HUES48 (cell line): ENCODE data around the gene SDR9C7.
"Not testable (repeated sequence)": the region's sequence is repeated elsewhere in the genome, so short reads cannot be mapped to it uniquely, and the experiment has no call there.

Source experiments
- H3K27ac ChIP-seq: one replicate; pipeline ENCODE4 v1.7.0; 2013; ENCODE audit warnings: low read depth, low read length, inconsistent platforms
- H3K27me3 ChIP-seq: 2 replicates; pipeline ENCODE4 v1.6.1; 2013; ENCODE audit warnings: mild to moderate bottlenecking, low read length; ENCODE audit not compliant: control insufficient read depth, insufficient read depth
- H3K36me3 ChIP-seq: 2 replicates; pipeline ENCODE4 v1.6.1; 2013; ENCODE audit warnings: low read length; ENCODE audit not compliant: control insufficient read depth, insufficient read depth
- H3K4me1 ChIP-seq: 2 replicates; pipeline ENCODE4 v1.6.1; 2013; ENCODE audit warnings: mild to moderate bottlenecking, low read length; ENCODE audit not compliant: control insufficient read depth, insufficient read depth
- H3K4me3 ChIP-seq: 2 replicates; pipeline ENCODE4 v1.5.1; 2013; ENCODE audit warnings: mild to moderate bottlenecking, low read depth, low read length
- H3K9ac ChIP-seq: 2 replicates; pipeline ENCODE4 v1.6.1; 2013; ENCODE audit warnings: mild to moderate bottlenecking, low read depth, low read length, moderate library complexity
- H3K9me3 ChIP-seq: 2 replicates; pipeline ENCODE4 v1.6.1; 2013; ENCODE audit warnings: low read length; ENCODE audit not compliant: control insufficient read depth, insufficient read depth

SDR9C7 gene

GRCh38 chr12:56965997-56966642, 31.9 kb upstream of the SDR9C7 start:
- not testable (repeated sequence) for H3K9me3 ChIP-seq, H3K27me3 ChIP-seq, H3K4me3 ChIP-seq, H3K27ac ChIP-seq, H3K36me3 ChIP-seq, H3K4me1 ChIP-seq, H3K9ac ChIP-seq

GRCh38 chr12:56965124-56965523, 30.9 kb upstream of the SDR9C7 start:
- not testable (repeated sequence) for H3K9me3 ChIP-seq, H3K4me3 ChIP-seq, H3K4me1 ChIP-seq, H3K27me3 ChIP-seq, H3K36me3 ChIP-seq, H3K27ac ChIP-seq, H3K9ac ChIP-seq

- peaks cover 12% of the 10 kb centered on the region; the same call in 1 of the 2 replicates for H3K9me3 ChIP-seq
- not testable (repeated sequence) for H3K4me1 ChIP-seq, H3K27me3 ChIP-seq, H3K36me3 ChIP-seq, H3K27ac ChIP-seq, H3K4me3 ChIP-seq, H3K9ac ChIP-seq
Measured at GRCh38 chr12:56963557-56963956, 29.3 kb upstream of the SDR9C7 start.

- H3K4me1 ChIP-seq, H3K4me3 ChIP-seq, H3K36me3 ChIP-seq, H3K9ac ChIP-seq, H3K27me3 ChIP-seq, H3K27ac ChIP-seq: not testable (repeated sequence)
- H3K9me3 ChIP-seq = peaks cover 21% of the 10 kb centered on the region
Measured at GRCh38 chr12:56962247-56962646, 28.0 kb upstream of the SDR9C7 start.

- Histone ChIP-seq H3K9ac (no peak overlapping the region), H3K27me3 (no peaks in the 10 kb centered on the region), H3K36me3 (no peaks in the 10 kb centered on the region), H3K9me3 (peaks cover 17% of the 10 kb centered on the region), H3K4me1 (no peaks in the 10 kb centered on the region), H3K4me3 (no peak overlapping the region), H3K27ac (no peak overlapping the region)
Measured at GRCh38 chr12:56958422-56958821, 24.2 kb upstream of the SDR9C7 start.

- no peak within 1 kb of the TSS for H3K27ac ChIP-seq
- no peaks in the 10 kb centered on the region for H3K4me1 ChIP-seq
- H3K27me3 ChIP-seq = no peaks in the 10 kb centered on the region
- no peak within 1 kb of the TSS for H3K9ac ChIP-seq
- H3K9me3 ChIP-seq = peaks cover 17% of the 10 kb centered on the region
- H3K4me3 ChIP-seq = no peak within 1 kb of the TSS
- no peaks in the 10 kb centered on the region for H3K36me3 ChIP-seq
Measured at GRCh38 chr12:56957229-56958052, 23.2 kb upstream of the SDR9C7 start, which contains the start of gene RDH16. Gene RDH16, minus strand, starts transcription at chr12:56957608. Its CDS starts 146 bp downstream, at chr12:56957462.

GRCh38 chr12:56955631-56956256, 21.5 kb upstream of the SDR9C7 start:
- Histone ChIP-seq H3K9me3 (peaks cover 17% of the 10 kb centered on the region), H3K4me1 (no peaks in the 10 kb centered on the region), H3K27me3 (no peaks in the 10 kb centered on the region)

GRCh38 chr12:56954958-56955355, 20.7 kb upstream of the SDR9C7 start:
- Histone ChIP-seq H3K4me1 (no peaks in the 10 kb centered on the region), H3K36me3 (no peaks in the 10 kb centered on the region), H3K9me3 (peaks cover 17% of the 10 kb centered on the region), H3K4me3 (no peak overlapping the region), H3K9ac (no peak overlapping the region), H3K27me3 (no peaks in the 10 kb centered on the region), H3K27ac (no peak overlapping the region)

More at GRCh38 chr12:56955631-56956256, 21.5 kb upstream of the SDR9C7 start:
- no peak overlapping the region for H3K4me3 ChIP-seq
- no peak overlapping the region for H3K27ac ChIP-seq
- no peaks in the 10 kb centered on the region for H3K36me3 ChIP-seq
- no peak overlapping the region for H3K9ac ChIP-seq

- Histone ChIP-seq H3K4me3 (no peak overlapping the region), H3K27ac (no peak overlapping the region), H3K9ac (no peak overlapping the region), H3K4me1 (no peaks in the 10 kb centered on the region), H3K9me3 (peaks cover 15% of the 10 kb centered on the region), H3K36me3 (no peaks in the 10 kb centered on the region), H3K27me3 (no peaks in the 10 kb centered on the region)
Measured at GRCh38 chr12:56954057-56954957, 20.1 kb upstream of the SDR9C7 start.

GRCh38 chr12:56953314-56953713, 19.1 kb upstream of the SDR9C7 start:
- Histone ChIP-seq H3K27me3 (no peaks in the 10 kb centered on the region), H3K9me3 (peaks cover 7% of the 10 kb centered on the region), H3K9ac (no peak overlapping the region), H3K4me1 (no peaks in the 10 kb centered on the region), H3K4me3 (no peak overlapping the region), H3K36me3 (no peaks in the 10 kb centered on the region), H3K27ac (no peak overlapping the region)
